COR-L47 (cell line): ENCODE results near the gene DHPS.
"Not testable (repeated sequence)": the region's sequence is repeated elsewhere in the genome, so short reads cannot be mapped to it uniquely, and the experiment has no call there.

Experiments used
- DNase-seq: peaks from one replicate; lab custom pipeline; 2025; lab: John Stamatoyannopoulos, UW

The DHPS gene

DNA sequence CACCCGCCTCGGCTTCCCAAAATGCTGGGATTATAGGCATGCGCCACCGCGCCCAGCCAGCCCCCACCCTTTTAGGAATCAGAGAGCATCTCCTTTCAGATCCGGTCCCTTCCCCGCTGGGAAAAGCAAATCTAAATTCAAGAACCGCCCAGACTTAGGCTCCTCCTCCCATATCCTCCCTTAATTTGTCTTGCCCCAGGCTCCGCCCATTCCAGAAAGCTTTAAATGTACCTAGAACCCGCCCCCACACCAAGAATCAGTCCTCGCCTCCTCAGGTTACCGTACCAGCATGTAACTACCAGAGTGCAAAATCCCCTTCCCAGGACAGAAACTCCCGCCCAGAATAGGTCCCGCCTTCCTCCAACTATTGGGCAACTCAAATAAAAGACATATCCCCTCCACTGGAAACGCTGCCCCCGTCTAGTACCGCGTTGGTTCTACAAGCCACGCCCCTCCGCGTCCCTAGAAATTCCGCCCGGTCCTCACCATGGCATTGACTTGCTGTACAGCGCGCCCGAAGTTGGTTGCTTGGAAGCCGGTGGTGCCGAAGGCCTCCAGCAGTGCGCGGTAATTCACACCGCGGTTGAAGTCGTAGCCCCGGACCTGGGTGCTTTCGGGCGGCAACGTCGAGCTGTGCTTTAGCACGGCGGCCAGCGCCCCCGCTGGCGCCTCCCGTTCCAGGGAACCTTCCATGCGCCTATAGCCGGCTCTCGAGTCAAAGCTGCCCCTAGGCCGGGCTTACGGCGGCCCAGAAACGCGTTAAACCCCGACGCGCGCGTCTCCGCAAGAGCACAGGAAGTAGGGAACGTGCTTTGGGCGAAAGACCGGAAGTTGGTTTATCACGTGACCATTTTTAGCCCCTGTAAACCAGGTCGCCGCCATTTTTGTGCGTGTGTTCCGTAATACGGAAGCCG, at the start of gene DHPS:
Gene DHPS, minus strand, starts transcription at position 807 of the 914 bp plus-strand sequence. Its CDS starts 114 bp downstream, at position 693.
- DNase-seq, result peak; percentile 100

DNA sequence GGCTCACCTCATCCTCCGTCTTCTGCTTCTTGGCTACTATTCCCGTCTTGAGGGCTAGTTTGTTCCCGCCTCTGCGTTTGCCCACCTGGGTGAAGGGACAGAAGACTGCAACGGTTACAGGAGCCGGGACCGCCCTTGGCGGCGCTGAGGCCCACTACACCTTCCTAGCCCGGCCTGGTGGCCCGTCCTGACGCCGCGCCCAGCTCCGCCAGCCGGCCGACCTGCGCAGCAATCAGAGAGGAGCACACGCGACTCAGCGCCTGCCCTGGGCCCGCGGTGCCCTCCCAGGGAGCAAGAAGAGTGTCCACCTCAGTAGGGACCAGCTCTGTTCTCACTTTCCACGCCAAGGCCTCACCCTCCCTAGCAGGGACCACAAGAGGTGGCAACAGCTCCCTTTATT, 49.7 kb upstream of the DHPS start:
- no peak for DNase-seq

GRCh38 chr19:12730064-12730463, 48.4 kb upstream of the DHPS start:
- no peak for DNase-seq

DNA sequence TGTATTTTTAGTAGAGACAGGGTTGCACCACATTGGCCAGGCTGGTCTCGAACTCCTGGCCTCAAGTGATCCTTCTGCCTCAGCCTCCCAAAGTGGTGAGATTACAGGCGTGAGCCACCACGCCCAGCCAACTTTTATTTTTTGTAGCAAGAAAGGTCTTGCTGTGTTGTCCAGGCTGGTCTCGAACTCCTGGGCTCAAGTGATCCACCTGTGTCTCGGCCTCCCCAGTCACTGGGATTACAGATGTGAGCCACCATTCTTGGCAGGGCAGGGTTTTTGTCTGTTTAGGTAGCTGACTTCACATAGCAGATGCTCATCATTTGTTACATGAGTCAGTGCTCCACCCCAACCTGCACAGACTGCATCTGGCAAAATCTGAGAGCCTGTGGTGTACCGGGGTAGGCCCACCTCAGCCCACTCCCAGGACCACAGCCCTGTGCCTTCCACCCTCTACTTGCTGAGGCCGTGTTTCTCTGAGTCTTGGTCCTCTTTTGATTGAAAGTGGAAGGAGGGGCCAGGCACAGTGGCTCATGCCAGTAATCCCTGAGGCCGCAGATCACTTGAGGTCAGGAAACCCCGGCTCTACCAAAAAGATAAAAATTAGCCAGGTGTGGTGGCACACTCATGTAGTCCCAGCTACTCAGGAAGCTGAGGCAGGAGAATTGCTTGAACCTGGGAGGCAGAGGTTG, 46.2 kb upstream of the DHPS start:
- DNase-seq, result no peak

DNA sequence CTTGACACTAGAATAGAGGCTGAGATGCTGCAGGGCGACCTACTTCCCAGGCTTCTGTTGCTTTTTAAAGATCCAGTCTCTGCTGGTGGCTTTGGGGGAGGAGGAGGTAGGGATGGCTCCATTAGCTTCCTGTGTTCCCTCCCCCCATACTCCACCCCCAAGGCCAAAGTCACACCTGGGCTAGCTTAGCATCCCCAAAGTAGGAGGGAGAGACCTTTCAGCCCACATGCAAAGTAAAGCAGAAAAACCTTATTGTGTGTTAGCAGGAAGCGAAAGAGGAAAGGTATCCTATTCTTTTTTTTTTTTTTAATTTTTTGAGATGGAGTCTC, 45.3 kb upstream of the DHPS start:
- no peak for DNase-seq

DNA sequence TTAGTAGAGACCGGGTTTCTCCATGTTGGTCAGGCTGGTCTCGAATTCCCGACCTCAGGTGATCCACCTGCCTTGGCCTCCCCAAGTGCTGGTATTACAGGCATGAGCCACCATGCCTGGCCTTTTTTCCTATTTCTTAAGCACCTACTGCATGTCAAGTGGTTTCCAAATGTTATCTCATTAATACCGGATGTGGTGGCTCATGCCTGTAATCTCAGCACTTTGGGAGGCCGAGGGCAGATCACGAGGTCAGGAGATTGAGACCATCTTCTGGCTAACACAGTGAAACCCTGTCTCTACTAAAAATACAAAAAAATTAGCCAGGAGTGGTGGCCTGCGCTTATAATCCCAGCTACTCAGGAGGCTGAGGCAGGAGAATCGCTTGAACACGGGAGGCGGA, 43.9 kb upstream of the DHPS start:
- not testable (repeated sequence) for DNase-seq

GRCh38 chr19:12723641-12724426, 42.2 kb upstream of the DHPS start, which contains the start of gene TNPO2:
Gene TNPO2 (minus strand): TSS chr19:12723932. CDS start chr19:12720977, 2,955 bp downstream.
- DNase-seq, result peak; percentile 52

GRCh38 chr19:12723381-12723640, 41.6 kb upstream of the DHPS start:
- DNase-seq, result no peak

- DNase-seq, result peak; percentile 99
Measured at GRCh38 chr19:12722566-12723380, 41.1 kb upstream of the DHPS start.

- DNase-seq, result peak; percentile 51
Measured at GRCh38 chr19:12721656-12722565, 40.2 kb upstream of the DHPS start.

DNA sequence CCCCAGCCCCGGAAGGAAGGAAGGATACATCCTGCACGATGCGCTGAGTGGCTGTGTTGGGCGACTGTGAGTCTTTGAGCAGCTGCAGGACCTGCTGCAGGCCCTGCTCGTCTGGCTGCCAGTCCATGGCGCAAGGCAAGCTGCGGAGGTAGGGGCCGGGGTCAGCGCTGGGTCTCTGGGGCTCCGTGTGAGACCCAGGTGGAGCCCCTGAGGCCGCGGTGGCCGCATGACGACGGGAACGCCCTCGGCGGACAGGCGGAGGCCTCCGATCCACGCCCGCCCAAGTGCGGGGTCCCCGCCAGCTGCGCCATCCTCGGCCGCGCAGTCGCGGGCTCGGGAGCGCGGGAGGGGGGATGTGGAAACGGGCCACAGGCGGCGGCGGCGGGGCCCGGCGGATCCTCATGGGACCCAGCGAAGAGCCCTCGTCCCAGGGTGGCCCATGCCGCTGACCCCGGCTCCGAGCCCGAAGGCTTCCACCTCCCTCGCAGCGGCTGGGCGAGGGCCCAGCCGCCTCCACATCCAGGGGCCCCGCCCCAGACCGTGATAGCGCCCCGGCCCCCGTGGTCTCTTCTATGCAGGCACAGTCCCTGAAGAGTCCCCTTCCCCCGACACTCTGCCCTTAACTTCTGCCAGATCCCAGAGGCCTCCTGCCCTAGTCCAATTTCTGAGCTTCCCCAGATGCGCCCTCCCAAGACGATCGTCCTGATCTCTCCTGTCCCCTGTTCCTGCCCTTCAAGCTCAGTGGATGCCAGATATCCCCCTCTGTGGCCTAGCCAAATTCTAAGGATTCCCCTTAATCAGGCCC, 39.4 kb upstream of the DHPS start:
- DNase-seq, result no peak

- no peak for DNase-seq
Measured at GRCh38 chr19:12720296-12720695, 38.6 kb upstream of the DHPS start.

- no peak for DNase-seq
Measured at GRCh38 chr19:12715929-12716328, 34.2 kb upstream of the DHPS start.

DNA sequence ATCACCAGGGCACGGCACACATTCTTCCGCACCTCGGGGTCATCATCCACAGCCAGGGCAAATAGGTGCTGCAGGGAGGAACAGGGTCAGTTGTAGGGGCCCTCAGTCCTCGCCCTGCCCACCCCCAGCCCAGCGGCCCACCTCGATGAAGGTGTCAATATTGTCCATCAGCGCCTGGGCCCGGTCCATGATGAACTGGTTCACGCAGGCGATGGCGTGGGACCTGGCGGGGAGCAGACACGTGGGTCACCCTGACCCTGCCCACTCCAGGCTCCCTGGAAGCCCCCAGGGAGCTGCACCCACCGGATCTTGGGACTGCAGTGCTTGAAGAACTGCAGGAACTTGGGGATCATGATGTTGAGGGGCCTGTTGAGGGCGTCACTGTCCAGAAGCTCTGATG, 33.4 kb upstream of the DHPS start:
- no peak for DNase-seq

- not testable (repeated sequence) for DNase-seq
Measured at GRCh38 chr19:12713304-12713703, 31.6 kb upstream of the DHPS start.

DNA sequence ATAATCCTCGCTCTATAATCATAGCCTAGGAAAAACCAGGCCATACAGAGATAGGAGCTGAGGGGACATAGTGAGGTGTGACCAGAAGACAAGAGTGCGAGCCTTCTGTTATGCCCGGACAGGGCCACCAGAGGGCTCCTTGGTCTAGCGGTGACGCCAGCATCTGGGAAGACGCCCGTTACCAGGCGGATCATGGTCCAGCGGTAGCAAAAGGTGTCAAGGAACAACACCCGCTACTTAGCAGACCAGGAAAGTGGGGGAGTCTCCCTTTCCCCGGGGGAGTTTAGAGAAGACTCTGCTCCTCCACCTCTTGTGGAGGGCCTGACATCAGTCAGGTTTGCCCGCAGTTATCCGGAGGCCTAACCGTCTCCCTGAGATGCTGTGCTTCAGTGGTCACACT, 30.4 kb upstream of the DHPS start:
- not testable (repeated sequence) for DNase-seq

GRCh38 chr19:12711187-12711586, 29.5 kb upstream of the DHPS start:
- no peak for DNase-seq

DNA sequence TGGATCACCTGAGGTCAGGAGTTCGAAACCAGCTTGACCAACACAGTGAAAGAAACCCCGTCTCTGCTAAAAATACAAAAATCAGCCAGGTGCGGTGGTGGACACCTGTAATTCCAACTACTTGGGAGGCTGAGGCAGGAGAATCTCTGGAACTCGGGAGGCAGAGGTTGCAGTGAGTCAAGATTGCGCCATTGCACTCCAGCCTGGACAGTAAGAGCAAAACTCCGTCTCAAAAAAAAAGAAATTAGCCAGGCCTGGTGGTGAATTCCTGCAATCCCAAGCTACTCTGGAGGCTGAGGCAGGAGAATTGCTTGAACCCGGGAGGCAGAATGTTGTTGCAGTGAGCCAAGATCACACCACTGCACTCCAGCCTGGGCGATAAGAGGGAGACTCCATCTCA, 27.0 kb upstream of the DHPS start:
- DNase-seq, result no peak

DNA sequence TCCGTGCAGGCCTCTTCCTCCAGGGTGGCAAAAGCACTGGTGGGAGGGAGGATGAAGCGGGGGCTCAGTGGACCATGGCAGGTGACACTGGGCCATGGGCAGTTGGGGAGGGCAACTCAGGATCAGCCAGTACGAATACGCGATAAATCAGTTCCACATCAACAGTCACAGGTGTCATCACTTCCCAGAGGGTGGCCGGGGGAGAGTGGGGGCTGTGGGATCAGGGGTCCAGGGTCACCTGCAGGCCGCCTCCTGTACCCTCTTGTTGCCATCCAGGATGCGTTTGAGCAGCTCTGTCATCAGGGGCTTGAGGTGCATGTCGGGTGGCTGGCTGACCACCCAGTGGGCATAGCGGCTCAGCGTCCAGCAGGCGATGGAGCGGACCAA, 24.6 kb upstream of the DHPS start:
- no peak for DNase-seq
